ENCODE data around the gene HSD17B3. TPM values are rescaled to one million over a fixed set of nuclear protein-coding genes. Genes with fewer than 3 reads are reported as not detected.
A peak's percentile ranks its signal among the peaks of the same experiment; 100 is the strongest.

HSD17B3 gene
- polyA plus RNA-seq, 1 of the 3 experiments (the other 2 are of a cell fraction), result 0.51 TPM

GRCh38 chr9:96345551-96345950 is 43.6 kb upstream of the HSD17B3 start:
- H3K4me3 ChIP-seq (ENCODE audit: low read depth in 2 of 2, low read length in 1 of 2), result no peak overlapping the region
- WGBS (ENCODE audit: low lambda C conversion rate), result 93% methylated on average over 9 of the region's 9 CpGs
- H3F3A ChIP-seq (replicated peaks; ENCODE audit: insufficient read depth), result peaks cover 38% of the 10 kb centered on the region
- no peaks in the 10 kb centered on the region for H4K20me1 ChIP-seq (ENCODE audit: insufficient read depth)
- ChIA-PET POLR2A (no interaction called here), CTCF (no interaction called here)
- peak overlapping the region in 1 of 2 experiments; percentile 81 for H3K27ac ChIP-seq (ENCODE audit: low read depth in 2 of 2, low read length in 1 of 2)
- TF ChIP-seq MXI1 (IDR thresholded peaks at IDR 0.05; ENCODE audit: low read depth, low read length) (no peak), GABPA (IDR thresholded peaks at IDR 0.05; ENCODE audit: low read depth) (no peak), RXRA (IDR thresholded peaks at IDR 0.05; ENCODE audit: borderline replicate concordance, low read depth) (no peak), PBX3 (IDR thresholded peaks at IDR 0.05) (no peak), JUND (IDR thresholded peaks at IDR 0.05) (no peak), TAF1 (IDR thresholded peaks at IDR 0.05; ENCODE audit: borderline replicate concordance, low read depth, low read length) (no peak), TCF12 (IDR thresholded peaks at IDR 0.05) (no peak), MEF2A (IDR thresholded peaks at IDR 0.05; ENCODE audit: borderline replicate concordance, low read depth) (no peak), REST (IDR thresholded peaks at IDR 0.05; ENCODE audit: low read depth, low read length) (no peak), RAD21 (IDR thresholded peaks at IDR 0.05; ENCODE audit: low read length) (no peak), NRF1 (IDR thresholded peaks at IDR 0.05; ENCODE audit: low read depth, low read length) (no peak), USF1 (IDR thresholded peaks at IDR 0.05; ENCODE audit: borderline replicate concordance, low read depth) (no peak), NFIC (IDR thresholded peaks at IDR 0.05; ENCODE audit: borderline replicate concordance) (no peak), SMC3 (IDR thresholded peaks at IDR 0.05; ENCODE audit: low read depth, low read length) (no peak), ELF1 (IDR thresholded peaks at IDR 0.05) (no peak), EP300 (IDR thresholded peaks at IDR 0.05; ENCODE audit: borderline replicate concordance in 1 of 2, low read depth in 1 of 2, low read length in 1 of 2) (no peak), FOXJ3 (CRISPR knock-in tag; IDR thresholded peaks at IDR 0.05) (no peak), EZH2phosphoT487 (IDR thresholded peaks at IDR 0.05; ENCODE audit: borderline replicate concordance, low read depth) (no peak), IRF3 (IDR thresholded peaks at IDR 0.05; ENCODE audit: low read depth, low read length) (no peak), RCOR1 (IDR thresholded peaks at IDR 0.05; ENCODE audit: low read length) (no peak)
- DNase-seq, result no peak
- peaks cover 12 to 28% of the 10 kb centered on the region in 2 experiments for H3K36me3 ChIP-seq (replicated peaks in 1 of 2; ENCODE audit: control insufficient read depth in 1 of 2, insufficient read depth in 2 of 2, low read length in 1 of 2)
- no peak overlapping the region for H3K9ac ChIP-seq
- no peaks in the 10 kb centered on the region for H3K27me3 ChIP-seq (ENCODE audit: insufficient read depth)
- H2AFZ ChIP-seq (ENCODE audit: low read depth), result no peak overlapping the region
- H3K4me1 ChIP-seq (ENCODE audit: control insufficient read depth in 1 of 2, insufficient read depth in 2 of 2, low read depth in 1 of 2, low read length in 1 of 2), result peaks cover 2 to 21% of the 10 kb centered on the region in 2 experiments; a peak in 3 of 4 replicates
- H3K9me3 ChIP-seq, result no peaks in the 10 kb centered on the region
- H3K79me2 ChIP-seq (ENCODE audit: insufficient read depth), result no peaks in the 10 kb centered on the region
- H3K4me2 ChIP-seq, result no peak overlapping the region
- H3K9me2 ChIP-seq, result no peaks in the 10 kb centered on the region

Data from SK-N-SH (cell line).